ENCODE results near the gene IGFBP5.

IGFBP5 gene, protein sequence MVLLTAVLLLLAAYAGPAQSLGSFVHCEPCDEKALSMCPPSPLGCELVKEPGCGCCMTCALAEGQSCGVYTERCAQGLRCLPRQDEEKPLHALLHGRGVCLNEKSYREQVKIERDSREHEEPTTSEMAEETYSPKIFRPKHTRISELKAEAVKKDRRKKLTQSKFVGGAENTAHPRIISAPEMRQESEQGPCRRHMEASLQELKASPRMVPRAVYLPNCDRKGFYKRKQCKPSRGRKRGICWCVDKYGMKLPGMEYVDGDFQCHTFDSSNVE

DNA sequence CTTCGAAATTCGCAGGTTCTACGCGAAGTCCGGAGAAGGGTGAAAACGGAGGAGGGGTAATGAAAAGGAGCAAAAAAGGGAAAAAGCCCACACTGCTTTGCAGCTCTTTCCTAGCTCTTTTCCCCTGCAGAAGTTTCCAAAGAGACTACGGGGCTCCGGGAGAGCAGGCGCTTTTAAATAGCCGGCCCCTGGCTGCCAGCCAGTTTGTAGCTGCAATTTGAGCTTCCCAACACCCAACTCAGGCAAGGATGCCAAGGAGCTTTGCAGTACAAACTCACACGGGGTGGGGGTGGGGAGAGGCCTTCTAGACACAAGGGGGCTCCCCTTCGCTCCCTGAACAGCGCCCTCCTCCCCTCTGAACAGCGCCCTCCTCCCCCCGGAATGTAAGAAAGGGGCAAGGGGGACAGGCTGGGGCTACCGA is at the start of gene IGFBP5:
Gene IGFBP5, minus strand, starts transcription at position 149 of the 421 bp plus-strand sequence. CDS start 774 bp downstream, outside the sequence.
- no peak for DNase-seq (ENCODE audit: low read depth in 2 of 2, low spot score in 1 of 2)

DNA sequence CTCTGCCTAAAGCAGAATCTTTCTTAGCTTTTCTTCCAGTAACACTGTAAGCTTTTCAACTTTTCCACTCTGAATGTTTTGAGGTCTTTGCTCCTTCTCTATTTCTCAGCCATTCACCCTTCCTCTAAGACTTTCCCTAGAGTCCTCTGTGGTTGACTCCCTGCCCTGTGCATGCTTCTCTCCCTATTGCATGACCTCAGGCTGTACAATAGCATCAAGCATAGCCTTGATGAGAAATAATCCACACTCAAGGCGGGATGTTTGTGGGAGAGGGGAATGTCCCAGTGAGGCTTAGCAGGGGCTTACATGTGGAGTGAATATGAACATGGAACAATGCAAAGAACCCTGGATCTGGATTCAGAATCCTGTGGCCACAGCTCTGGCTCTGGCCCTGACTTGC is 48.4 kb upstream of the IGFBP5 start:
- no peak for DNase-seq (ENCODE audit: low read depth in 2 of 2, low spot score in 1 of 2)

DNA sequence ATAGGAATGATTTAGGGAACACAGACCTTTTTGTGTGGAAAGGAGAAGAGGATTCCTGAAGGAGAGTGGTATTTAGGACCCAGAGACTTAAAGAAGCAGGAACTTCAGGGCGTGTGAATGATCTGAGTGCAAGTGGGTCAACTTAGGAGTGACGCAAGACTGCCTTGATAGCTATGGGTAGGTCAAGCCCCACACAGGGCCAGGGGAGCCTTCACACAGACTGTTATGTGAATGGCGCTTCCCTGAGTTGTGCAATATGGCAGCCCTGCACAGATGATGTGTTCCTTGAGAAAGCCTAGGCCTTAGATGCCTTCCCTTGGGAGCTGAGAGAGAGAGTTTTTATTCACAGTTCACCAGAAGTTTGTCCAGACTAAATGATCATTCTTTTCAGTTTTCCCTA is 47.1 kb upstream of the IGFBP5 start:
- DNase-seq (ENCODE audit: low read depth in 2 of 2, low spot score in 1 of 2), result no peak

DNA sequence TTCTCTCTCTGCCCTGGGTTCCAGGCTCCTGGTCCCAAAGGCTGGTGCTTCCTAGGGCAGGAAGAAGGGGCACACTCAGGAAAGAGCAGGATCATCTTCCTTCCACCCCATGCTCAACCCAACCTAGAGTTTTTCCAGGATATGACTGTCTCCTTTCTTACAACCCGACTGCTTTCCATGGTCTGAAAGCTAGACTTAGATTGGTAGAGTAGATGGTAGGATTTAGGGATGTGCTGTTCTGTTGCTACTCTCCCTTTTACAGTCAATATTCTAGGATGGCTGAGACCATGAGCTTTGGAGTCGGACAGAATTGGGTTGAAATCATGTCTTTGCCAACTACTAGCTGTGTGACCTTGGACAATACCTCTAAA is 45.9 kb upstream of the IGFBP5 start:
- DNase-seq (ENCODE audit: low read depth in 2 of 2, low spot score in 1 of 2), result no peak

DNA sequence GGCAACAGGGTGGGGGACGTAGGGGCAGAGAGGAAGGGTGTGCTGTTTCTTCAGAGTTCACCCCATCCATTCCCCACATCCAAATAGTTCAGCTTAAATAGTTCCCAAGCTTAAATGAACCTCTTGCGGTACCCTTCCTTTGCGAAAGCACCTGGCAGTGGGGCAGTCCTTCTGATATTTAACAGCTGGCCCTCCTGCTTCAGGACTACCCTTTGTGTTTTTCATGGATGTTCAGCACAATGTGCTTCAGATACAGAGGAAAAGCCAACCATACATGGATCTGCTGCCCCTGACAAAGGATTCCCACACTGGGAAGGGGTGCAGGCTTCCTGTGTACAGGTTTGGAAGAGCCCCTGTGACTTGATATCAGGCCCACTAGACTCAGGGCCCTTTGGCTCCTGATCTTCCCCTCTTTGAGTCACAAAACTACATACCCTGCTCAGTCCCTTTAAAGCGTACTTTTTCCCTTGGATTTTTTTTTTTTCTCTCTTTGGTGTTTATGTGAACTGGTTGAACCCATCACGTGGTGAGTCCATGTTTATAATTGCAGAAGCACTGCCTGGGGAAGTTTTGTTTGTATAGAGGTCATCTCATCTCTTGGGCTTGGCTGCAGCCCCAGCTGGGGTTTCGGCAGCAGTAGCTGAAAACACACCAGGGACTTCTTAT is 45.3 kb upstream of the IGFBP5 start:
- DNase-seq (ENCODE audit: low read depth in 2 of 2, low spot score in 1 of 2), result no peak

DNA sequence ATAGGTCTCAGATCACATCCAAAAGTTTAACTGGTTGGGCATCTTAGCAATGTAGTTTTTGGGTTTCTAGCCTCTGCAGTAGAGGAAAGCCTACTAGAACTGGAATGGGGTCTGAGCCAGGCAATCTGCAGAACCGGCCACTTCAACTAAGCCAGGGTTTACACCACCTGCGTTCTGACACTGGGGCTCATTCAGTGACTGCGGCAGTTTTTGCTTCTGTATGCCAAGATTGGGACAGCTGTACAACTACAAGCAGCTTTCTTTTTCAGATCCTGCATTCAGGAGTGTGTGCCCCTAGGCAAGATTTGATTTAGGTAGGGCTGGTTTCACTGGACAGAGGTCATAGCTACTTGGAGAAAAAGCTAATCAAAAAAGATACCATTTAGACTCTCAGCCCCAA is 43.7 kb upstream of the IGFBP5 start:
- DNase-seq (ENCODE audit: low read depth in 2 of 2, low spot score in 1 of 2), result no peak

DNA sequence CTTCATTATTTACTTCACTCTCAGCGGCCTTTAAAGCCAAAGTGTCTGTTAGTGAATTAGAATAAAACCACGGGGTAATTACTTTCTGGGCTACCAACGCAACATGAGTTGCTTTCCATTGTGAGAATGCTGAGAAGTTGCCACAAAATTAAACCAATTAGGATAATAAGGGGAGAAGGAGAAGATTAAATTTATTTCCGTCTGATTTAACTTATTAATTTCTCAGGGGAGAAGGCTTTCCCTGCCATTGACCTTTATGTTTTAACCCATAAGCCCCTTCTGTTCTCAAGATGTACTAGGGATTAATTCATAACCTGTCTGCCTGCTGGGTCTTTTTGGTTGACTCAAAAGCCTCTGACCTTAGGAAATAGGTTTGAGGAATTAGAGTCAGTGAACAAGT is 42.3 kb upstream of the IGFBP5 start:
- DNase-seq (ENCODE audit: low read depth in 2 of 2, low spot score in 1 of 2), result no peak

DNA sequence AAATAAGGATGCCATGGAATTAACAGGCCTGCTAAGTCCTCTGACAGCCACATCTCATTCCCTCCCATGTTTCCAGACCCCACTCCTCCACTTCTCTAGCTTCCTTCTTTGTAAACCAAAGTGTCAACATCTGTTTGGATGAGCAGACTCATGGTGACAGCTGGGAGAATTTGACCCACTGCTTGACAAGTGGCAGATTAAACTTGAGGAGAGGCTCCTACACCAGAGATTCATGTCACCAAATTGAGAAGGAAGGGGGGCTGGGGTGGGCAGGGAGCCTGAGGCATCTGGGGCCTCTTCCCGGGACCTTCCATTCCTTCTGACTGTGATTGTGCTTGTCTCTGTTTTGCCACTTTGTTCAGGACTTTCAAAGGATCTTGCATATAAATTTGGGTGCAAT is 41.0 kb upstream of the IGFBP5 start:
- no peak for DNase-seq (ENCODE audit: low read depth in 2 of 2, low spot score in 1 of 2)

DNA sequence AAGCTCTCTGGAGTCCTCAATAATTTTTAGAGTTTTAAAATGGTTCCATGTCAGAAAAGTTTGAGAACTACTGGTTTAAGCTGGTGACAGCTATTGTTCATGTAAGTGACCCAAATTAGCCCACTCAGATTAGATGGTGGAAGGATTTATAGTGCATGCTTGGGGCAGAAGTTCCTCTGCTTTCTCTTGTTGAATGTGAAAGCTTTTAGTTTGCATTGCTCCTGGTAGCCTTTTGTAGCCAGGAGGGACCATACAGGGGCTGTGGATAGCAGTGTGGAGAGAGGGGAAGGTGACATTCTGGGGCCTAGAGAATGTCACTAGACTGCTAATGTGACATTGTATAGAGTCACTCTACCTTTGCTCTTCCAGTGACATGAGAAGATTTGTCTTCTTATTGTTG is 40.3 kb upstream of the IGFBP5 start:
- DNase-seq (ENCODE audit: low read depth in 2 of 2, low spot score in 1 of 2), result no peak

DNA sequence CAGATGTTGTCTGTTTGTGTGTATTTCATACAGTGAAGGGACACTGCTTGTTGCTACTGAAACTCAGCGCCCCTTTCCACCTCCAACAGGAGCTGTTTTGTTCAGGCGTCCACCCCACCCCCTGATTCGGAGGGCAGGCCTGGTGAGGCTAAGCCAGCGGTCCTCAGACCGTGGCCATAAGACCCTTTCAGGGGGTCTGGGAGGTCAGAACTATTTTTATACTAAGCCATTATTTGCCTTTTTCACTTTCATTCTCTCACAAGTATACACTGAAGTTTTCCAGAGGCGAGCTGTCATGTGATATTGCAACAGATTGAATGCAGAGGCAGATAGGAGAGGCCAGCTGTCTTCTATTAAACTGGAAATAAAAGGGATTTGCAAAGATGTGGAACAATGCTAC is 39.7 kb upstream of the IGFBP5 start:
- DNase-seq (ENCODE audit: low read depth in 2 of 2, low spot score in 1 of 2), result no peak

DNA sequence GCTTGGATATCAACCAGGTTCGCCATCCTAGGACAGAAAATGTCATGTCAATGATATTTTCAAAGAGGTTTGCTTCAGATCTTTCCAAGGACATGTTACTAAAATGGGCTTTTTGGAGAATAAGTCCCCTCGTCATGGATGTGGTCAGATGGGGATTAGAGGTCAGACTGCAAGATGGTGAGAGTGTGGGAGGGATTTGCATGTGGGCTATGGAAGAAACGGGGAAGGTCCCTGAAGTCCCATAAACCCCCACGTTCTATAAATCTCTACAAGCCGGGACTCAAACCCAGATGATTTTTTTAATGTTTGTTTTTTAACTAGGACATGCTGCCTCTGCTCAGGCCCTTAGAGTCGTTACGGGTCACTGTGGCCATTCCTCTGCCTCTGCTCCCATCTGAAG is 37.7 kb upstream of the IGFBP5 start:
- no peak for DNase-seq (ENCODE audit: low read depth in 2 of 2, low spot score in 1 of 2)

DNA sequence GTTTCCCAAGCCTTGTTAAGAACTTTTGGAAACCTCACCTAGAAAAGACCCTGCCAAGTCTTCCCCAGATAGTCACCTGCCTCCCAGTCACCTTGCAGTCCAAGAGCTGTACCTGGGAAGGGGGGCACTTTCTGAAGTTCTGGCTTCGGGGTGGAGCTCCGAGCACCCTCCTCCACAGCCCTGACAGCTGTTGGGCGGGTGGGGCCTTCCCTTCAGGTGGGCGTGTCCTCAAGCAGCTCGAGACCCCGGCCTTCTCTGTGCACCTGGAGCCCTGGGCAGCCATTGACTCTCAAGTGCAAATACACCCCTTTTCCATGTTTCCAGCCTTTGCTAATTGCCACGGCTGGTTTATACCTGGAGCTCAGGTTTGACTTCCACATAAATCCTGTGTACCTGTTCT is 37.0 kb upstream of the IGFBP5 start:
- DNase-seq (ENCODE audit: low read depth in 2 of 2, low spot score in 1 of 2), result no peak

DNA sequence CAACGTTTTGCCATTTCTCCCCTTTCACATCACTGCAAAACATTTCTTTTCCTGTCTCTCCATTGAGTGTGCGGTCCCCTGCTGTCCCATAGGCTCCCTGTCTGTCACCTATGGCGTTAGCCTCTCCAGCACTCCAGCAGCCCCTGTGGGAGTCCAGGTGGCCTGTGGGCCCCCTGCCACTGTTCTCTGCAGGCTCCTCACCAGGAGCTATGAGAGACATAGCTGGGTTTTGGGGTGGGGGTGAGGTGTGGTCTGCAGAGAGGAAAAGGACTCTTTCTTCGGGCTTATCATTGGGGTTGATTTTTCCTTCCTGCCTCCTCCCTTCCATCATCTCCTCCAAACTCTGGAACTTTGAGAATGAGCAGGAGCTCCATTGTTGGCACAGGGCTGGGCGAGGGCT is 36.1 kb upstream of the IGFBP5 start:
- DNase-seq (ENCODE audit: low read depth in 2 of 2, low spot score in 1 of 2), result no peak

DNA sequence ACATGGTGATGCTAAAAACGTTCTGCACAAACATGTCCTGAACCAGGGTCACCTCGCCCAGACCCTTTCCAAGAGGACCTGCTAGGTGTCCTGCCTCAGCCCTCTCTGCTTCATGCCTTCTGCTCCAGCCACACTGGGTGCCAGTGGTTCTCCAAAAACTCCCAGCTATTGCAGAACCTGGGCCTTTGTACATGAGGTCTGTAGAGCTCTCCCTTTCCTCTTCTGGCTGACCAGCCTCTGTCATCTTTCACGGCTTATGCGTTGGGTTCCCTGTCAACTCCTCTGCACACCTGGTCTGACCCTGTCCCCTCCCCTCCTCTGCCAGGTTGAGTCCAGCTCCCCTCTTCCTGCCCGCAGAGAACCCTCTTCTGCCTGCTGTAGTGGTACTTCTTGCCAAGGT is 35.5 kb upstream of the IGFBP5 start:
- DNase-seq (ENCODE audit: low read depth in 2 of 2, low spot score in 1 of 2), result no peak

DNA sequence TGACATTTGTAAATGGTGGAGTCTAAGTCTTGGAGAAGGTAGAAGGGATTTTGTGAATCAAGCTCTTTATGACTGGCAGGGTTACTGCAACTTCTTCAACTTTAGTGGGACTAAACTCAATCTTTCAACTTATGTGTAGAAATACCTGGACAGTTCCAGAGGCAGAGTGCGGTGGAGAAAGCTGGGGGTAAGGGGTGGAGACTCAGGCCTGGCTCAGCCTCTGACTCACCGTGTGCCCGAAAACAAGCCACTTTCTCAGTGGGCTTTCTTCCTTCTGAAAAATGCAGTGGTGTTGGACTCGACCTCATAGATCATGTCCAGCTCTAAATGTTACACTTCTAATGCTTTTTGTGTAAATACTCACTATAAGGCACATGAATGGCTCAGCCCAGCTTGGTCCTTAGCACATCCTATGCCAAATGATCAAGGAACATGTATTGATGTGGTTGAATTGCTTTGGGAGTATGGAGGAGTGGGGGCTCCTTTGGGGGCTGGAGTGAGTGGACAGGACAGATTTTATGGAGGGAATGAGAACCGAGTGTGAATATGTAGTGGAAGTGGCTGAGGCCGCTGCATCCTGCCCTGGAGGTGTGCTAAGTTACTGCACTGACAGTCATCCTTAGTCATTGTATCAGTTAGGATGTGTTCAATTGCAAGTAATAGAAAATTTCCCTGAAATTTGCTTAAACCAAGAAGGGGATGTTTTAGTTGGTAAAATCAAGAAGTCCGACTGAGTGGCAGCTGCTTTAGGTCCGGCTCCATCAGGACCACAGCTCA is 32.2 kb upstream of the IGFBP5 start:
- no peak for DNase-seq (ENCODE audit: low read depth in 2 of 2, low spot score in 1 of 2)

DNA sequence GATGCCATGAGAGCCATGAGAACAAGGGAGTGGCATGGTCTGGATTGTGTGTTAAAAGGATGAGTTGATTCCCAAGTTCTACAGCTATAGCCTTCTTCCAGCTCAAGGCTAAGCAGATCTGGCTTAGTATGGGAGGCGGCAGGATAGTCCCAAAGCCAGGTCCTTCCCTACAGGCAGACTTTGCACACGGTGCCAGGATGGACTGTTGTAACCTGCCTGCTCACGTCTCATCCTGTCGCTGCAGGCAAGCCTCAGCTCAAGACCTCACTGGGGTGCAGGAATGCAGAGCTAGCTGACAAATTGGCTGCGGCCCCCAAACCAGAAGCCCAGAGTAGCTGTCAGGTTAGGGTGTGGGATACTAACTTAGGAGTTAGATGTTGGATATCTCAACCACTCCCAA is 28.8 kb upstream of the IGFBP5 start:
- no peak for DNase-seq (ENCODE audit: low read depth in 2 of 2, low spot score in 1 of 2)

DNA sequence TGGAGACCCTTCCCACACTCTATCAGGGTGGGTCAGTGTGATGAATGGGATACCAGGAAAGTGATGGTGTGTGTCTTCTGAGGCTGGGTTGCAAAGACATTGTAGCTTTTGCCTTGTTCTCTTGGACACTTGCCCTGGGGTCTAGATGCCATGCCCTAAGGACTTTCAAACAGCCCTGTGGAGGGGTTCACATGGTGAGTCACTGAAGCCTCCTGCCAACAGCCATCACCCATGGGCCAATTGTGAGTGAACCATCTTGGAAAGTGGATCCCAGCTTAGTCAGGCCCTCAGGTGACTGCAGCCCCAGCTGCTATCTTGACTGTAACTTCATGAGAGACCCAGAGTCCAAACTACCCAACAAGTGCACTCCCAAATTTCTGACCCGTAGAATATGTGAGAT is 25.8 kb upstream of the IGFBP5 start:
- DNase-seq (ENCODE audit: low read depth in 2 of 2, low spot score in 1 of 2), result no peak

DNA sequence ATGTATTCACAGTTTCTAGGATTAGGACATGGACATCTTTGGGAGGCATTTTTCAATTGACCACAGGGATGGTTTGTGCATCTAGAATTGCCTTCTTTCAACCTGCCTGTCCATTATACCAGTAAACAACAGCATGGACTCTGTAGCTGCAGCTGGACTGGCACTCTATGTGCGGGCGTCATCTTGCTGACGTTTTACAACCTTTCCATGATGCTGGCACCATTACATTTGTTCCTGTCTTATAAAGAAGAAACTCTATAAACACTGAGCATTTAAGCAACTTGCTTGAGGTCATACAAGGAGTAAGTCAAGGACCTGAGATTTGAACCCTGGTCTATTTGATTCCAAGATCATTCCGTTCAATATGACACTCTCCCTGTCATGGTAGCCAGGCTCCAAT is 25.4 kb upstream of the IGFBP5 start:
- no peak for DNase-seq (ENCODE audit: low read depth in 2 of 2, low spot score in 1 of 2)

DNA sequence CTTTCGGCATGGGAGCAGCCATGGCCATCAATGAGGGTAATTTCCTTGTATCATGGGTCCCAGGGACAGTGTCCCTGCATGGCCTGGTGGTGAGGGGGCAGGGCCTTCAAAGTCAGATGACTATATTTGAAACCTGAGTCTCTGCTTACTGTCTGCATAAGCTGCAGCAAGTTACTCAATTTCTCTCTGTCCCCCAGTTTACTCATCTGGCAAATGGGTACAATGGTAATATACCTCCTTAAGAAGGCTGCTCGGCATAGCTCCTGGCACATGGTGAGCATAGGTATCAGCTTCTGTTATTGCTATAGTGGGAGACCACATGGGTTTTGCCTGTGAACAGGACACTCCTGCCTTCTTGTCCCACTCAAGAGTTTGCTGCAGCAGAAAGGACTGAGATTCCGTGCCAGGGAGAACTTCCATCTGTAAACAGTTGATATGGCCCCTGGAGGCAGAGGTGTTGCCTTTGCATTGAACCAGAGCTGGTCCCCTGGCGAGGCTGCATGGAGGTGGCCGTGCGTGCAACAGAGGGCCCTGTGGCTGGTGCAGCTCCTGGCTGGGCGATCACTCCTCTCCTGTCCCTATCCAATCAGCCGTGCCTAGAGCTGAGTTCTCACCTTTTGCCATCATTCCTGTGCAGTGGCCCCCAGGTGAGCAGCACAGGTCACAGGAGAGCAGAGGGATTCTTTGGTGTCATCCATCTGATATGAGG is 22.7 kb upstream of the IGFBP5 start:
- no peak for DNase-seq (ENCODE audit: low read depth in 2 of 2, low spot score in 1 of 2)

DNA sequence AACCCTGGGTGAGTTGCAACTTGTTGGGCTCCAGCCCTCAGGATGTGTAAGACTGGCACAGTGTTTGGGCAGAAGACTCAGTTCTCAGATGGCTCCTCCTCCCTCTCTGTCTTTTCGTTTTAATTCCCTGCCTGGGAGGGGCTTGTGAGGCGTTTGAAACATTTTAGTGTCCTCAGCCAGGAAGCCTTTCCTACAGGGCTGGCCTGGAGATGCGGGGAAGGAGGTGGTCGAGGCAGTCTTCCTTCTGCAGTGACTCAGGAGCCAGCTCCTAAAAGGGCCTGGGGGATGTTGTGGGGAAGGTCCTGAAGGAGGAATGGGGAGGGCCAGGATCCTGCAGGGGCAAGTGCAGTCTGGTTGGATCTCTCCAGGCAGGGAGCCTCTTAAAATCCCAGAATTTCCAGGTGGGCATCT is 22.1 kb upstream of the IGFBP5 start:
- no peak for DNase-seq (ENCODE audit: low read depth in 2 of 2, low spot score in 1 of 2)

DNA sequence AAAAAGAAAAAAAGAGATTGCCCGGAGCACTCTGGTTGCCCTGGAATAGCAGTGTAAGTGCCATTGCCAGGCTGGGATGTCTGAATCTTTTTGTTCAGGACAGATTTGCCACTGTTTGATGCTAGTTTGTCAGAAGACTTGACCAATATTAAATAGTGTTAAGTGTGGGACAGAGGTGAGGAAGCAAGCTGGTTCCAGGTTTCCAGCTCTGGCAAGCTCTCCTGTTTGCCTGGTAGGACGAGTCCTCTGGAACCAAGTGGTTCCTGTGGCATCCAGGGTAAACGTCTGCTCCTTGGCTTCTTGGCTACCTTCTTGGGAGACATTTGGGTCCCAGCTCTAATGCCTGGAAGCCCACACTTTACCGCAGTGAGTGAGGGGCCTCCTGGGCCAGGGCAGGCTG is 20.8 kb upstream of the IGFBP5 start:
- DNase-seq (ENCODE audit: low read depth in 2 of 2, low spot score in 1 of 2), result no peak
